Islet precursor cell (in vitro differentiated cells): ENCODE data around the gene HSPA4L.

ENCODE experiments used
- DNase-seq: peaks from one replicate; pipeline ENCODE4 v3.0.0-alpha.2; 2018

The HSPA4L gene

GRCh38 chr4:127783955-127784770 lies 2.0 kb downstream of the HSPA4L start:
- no peak for DNase-seq

- DNase-seq, result no peak
Measured at GRCh38 chr4:127788517-127788916, 6.4 kb downstream of the HSPA4L start.

GRCh38 chr4:127791391-127791790 lies 9.3 kb downstream of the HSPA4L start:
- no peak for DNase-seq

- no peak for DNase-seq
Measured at GRCh38 chr4:127793528-127793927, 11.4 kb downstream of the HSPA4L start.

GRCh38 chr4:127799711-127800110 lies 17.6 kb downstream of the HSPA4L start:
- DNase-seq, result no peak

GRCh38 chr4:127809173-127809800 lies 27.2 kb downstream of the HSPA4L start:
- DNase-seq, result peak; percentile 57

- no peak for DNase-seq
Measured at GRCh38 chr4:127810551-127810950, 28.4 kb downstream of the HSPA4L start.

- DNase-seq, result no peak
Measured at GRCh38 chr4:127822430-127822829, 40.3 kb downstream of the HSPA4L start.

- DNase-seq, result no peak
Measured at GRCh38 chr4:127828121-127828520, 46.0 kb downstream of the HSPA4L start.

- no peak for DNase-seq
Measured at GRCh38 chr4:127829014-127829413, 46.9 kb downstream of the HSPA4L start.

GRCh38 chr4:127832585-127832984 lies 50.5 kb downstream of the HSPA4L start:
- DNase-seq, result no peak

- peak; percentile 50 for DNase-seq
Measured at GRCh38 chr4:127843704-127844600, 61.8 kb downstream of the HSPA4L start.

- no peak for DNase-seq
Measured at GRCh38 chr4:127844601-127845116, 62.5 kb downstream of the HSPA4L start.

- DNase-seq, result peak; percentile 79
Measured at GRCh38 chr4:127846061-127846460, 63.9 kb downstream of the HSPA4L start.

- no peak for DNase-seq
Measured at GRCh38 chr4:127846765-127847164, 64.6 kb downstream of the HSPA4L start.

- DNase-seq, result no peak
Measured at GRCh38 chr4:127849505-127850234, 67.5 kb downstream of the HSPA4L start.

GRCh38 chr4:127852661-127853060 lies 70.5 kb downstream of the HSPA4L start:
- DNase-seq, result no peak

- no peak for DNase-seq
Measured at GRCh38 chr4:127856196-127856812, 74.2 kb downstream of the HSPA4L start.

- DNase-seq, result peak; percentile 67
Measured at GRCh38 chr4:127856813-127857447, 74.8 kb downstream of the HSPA4L start.

GRCh38 chr4:127857641-127858040 lies 75.5 kb downstream of the HSPA4L start:
- DNase-seq, result no peak

GRCh38 chr4:127868196-127868595 lies 86.1 kb downstream of the HSPA4L start:
- DNase-seq, result no peak
